Urothelium cell line (cell line): ENCODE results near the gene SLCO3A1.
"Not testable (repeated sequence)": the region's sequence is repeated elsewhere in the genome, so short reads cannot be mapped to it uniquely, and the experiment has no call there.

Experiments used
- DNase-seq: peaks from one replicate; pipeline ENCODE4 v3.0.0; 2011; ENCODE audit warnings: low spot score, mixed read lengths
- FAIRE-seq: peaks from 2 replicates; lab custom pipeline; 2011; peaks lifted over from hg19 to GRCh38; lab: Jason Lieb, UNC

The SLCO3A1 gene

DNA sequence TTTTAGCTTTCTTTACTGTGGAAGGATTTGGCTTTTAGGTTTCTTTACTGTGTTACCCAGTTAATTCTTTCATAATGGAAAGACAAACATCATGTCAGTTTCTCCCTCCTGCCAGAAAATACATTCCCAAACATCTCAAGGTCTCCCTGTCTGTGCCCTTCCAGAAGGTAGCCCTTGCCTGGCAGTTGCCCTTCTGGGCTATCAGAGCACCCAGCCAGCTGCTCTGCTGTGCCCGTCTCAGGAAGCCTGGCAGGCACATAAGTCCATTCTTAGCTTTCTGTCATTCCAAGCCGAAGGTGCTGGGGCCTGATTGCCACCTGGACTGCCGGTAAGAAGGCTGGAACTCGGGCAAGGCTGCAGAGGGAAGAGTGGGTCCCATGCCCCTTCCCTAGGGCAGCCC, 203.4 kb downstream of the SLCO3A1 start:
- DNase-seq (no peak), FAIRE-seq (no peak)

DNA sequence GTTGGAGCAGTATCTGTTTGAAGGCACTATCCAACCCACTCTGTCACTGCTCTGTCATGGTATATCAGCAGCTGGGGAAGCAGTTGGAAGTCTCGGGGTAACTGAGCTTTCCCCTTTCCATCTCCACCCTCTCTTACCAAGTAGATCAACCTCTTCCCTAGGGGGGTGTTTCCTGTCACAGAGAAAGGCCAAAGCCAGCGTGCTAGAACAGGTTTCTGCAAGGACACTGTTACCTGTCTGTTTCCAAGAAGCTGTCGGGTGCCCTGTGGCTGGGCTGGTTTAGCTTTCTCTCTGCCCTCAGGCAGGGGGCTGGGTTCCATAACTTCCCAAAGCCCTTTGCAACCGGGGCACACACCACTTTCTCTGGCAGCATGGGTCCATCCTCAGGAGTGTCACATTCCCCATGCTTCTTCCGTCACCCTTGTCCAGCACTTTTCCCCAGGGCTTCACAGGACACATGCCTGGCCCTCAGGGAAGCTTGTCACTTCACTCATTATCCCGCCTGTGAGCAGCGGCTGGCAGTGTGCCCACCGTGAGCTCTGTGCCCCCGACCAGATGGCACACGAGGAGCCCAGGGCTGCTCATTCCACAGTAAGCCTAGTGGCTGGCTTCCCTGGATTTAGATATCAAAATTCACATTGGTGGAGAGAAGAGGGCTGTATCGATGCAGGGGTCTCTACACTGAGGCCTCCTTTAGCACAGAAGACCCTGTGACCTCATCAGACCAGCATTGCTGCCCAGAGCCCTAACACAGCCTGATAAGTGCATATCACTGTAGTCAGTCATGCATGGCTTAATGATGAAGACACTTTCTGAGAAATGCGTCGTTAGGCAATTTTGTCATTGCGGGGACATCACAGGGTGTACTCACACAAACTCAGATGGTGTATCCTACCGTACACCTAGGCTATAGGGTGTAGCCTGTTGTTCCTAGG, 205.8 kb downstream of the SLCO3A1 start:
- FAIRE-seq (peak; percentile 84), DNase-seq (no peak)

DNA sequence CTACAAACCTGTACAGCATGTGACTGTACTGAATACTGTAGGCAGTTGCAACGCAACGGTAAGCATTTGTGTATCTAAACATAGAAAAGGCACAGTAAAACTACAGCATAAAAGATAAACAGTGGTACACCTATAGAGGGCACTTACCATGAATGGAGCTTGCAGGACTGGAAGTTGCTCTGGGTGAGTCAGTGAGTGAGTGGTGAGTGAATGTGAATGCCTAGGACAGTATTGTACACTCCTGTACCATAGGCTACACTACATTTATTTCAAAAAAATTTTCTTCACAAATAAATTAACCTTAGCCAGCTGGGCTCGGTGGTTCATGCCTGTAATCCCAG, 206.4 kb downstream of the SLCO3A1 start:
- DNase-seq, FAIRE-seq: not testable (repeated sequence)

DNA sequence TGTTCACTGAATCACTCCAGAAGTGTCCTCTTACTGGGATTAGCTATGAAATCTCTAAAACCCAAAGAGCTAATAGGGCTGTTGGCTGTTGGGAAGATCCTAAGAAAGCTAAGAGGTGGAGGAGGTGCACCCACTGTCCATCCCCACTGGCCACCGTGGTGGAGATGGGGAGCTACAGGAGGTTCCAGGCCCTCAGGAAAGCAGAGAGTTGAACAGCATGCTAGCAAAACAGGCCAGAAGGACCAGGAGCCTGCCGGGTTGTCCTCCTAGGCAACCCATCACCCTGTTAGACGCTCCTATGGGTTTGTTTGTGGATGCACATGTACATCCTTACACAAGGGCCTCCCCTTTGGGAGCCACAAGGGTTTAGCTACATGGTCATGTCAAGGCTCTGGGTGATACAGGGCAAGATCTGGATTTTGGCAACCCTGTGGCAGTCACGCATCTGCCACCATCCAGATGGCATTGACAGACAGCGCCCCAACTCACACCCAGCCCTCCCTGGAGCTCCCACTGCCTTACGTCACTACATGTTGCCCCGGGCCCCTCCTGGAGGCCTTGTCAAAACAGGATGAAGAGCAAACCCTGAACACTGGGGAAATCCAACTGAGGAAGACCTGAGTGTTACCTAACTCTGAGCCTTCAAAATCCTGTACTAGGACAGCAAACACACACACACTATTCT, 208.1 kb downstream of the SLCO3A1 start:
- no peak for DNase-seq
- no peak for FAIRE-seq

DNA sequence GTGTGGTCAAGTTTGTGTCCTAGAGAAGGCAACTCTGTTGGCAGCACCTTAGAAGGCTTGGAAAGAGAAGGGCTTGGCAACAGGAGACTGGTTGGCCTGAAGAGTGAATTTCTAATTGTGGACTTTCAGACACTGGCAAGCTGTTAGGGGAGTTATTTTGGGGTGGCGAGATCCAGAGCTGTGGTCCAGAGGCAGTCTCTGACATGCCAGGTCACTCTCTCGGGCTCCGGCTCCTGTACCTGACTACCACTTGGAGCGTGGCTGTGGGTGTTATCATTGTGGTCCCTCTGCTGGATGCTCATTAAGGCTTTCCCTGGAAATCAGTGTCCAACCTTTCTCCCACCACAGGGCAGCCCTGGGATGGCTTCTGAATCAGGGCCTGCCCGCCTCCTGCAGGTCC, 209.0 kb downstream of the SLCO3A1 start:
- FAIRE-seq (no peak), DNase-seq (no peak)

DNA sequence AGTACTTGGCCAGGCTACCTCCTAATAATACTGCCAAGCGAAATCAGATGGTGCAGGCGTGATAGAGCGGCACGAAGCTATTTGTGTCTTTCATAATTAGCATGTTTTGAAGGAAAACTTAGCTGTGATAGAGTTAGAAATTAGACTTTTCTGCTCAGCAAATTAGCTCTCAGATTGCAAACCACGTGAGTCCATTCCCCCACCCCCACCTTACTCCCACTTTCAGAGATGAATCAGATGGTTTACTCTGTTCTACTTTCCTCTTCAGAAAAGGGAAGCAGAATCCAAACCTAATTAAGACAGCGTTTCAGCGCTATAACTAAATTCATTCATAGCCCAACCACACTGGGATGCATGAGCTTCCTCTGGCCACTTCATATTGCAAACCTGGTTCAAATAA, 214.6 kb downstream of the SLCO3A1 start:
- DNase-seq, result no peak
- FAIRE-seq, result no peak

DNA sequence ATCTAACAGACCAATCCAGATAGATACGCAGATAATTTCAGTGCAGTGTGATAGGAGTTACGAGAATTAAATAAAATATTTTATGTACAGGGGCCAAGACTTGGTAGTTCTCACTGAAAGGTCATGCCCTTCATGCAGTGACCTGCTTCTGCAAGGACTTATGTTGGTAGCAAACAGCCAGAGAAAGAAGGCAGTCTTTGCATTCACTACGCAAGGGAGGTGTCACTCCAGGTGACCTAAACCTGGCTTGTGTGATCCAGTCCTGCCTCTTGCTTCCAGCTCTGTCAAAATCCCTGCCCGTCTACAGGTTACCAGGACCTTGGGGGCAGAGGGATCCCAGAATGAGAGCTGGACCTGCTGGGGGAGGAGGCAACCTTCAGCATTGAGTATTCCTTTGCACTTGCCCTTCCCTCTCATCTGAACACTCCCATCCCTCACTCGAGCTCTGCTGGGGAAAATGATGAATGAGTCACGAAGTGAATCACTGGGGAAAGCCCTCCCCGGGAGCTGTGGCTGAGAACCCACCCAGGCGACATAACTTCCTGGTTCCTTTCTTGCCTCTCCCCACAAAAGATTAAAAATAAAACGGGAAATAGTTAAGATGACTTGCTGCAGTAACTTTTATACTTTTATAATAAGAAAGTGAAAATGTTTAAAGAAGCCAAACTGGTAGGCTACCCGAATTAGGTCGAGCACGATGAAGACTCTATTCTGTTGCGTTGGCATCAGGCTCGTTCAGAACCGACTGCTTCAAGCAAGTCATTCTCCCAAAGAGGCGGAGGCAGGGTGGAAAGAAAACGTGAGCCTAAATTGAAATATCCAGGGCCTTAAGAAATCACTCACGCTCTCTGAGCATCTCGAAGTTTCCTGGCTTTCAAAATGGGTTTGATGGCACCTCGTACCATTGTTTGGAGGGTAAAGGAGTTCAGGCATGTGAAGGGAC, 216.1 kb downstream of the SLCO3A1 start:
- peak; percentile 87 for DNase-seq
- peak; percentile 55 for FAIRE-seq

DNA sequence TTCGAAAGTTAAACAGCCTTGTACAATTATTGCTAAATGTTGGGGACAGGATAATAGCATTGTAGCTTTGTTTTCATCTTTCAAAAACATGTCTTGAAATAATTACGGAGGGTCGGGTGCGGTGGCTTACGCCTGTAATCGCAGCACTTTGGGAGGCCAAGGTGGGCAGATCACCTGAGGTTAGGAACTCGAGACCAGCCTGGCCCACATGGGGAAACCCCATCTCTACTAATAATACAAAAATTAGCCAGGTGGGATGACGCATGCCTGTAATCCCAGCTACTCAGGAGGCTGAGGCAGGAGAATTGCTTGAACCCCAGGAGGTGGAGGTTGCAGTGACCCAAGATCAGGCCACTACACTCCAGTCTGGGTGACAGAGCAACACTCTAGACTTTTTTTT, 216.7 kb downstream of the SLCO3A1 start:
- not testable (repeated sequence) for DNase-seq, FAIRE-seq

DNA sequence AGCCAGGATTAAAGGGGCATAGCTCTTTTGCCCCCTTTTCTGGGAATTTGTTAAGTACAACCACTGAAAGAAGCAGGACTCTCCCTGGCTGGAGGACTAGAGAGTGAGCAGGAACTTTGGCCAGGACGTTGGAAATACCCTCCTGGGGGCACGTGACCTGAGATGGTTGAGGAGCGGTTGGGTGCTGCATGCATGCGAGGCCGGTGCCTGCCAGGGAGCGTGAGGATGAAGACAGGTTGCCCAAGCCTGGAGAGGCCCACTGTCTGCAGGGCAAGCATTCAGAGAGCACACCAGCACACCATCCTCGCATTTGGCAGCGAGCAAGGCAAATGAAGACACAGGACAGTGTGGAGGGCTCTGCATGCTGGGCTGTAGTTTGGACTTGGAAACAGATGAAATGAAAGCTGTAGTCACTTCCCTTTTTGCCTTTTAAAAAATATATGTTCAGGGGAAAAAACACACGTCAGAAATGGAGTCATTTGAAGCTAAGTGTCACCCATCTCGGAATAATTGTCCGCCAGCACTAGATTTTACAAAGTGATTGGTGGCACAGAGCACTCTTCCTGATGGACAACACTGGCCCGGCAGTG, 217.6 kb downstream of the SLCO3A1 start:
- FAIRE-seq (no peak), DNase-seq (no peak)

DNA sequence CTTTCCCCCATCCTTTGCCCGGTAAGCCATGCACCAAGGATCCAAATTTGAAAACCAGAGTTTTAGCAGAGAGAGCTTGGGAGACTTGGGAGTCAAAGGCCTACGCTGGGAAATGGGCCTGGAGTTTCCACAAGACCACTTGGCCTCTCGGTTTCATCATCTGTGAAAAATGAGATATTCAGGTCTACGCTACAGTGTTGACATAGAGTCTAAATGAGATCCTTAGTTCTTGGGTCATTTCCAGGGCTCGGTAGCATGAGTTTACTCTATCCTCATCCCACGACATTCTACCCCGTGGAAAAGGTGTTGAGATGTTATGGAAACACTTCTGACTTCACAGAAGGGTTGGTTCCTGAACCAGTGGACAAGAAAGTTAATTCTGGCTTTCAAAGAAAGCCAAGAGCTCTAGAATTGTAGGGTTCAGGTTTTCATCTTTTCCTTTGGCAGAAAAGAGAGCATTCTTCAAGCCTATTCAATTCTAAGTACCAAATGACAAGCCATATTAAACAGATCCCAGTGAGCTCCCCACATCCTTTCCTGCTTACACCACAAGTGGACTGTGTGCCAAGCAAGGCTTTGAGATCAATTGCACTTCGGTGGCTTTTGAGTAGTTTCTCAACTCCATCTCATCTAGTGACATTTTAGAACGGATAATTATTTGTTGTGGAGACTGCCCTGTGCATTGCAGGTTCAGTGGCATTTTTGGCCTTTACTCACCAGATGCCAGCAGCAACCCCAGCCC, 219.7 kb downstream of the SLCO3A1 start:
- DNase-seq (no peak), FAIRE-seq (no peak)

DNA sequence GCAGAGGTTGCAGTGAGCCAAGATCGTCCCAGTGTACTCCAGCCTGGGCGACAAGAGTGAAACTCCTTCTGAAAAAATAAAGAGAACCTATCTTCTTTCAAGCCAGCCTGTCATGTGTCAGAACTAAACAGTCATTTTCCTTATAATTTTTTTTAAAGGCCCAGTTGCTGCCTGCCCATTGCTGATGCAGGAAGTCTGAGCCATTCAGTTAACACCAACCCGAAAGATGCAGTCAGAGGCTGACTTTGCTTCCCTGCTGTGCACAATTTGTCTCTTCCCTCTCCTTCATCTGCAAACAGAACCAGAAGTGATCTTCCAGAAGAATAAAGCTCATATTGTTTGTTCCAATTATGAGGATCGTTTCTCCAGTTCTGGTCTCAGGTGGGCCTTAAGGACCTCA, 220.6 kb downstream of the SLCO3A1 start:
- DNase-seq, result no peak
- FAIRE-seq, result no peak

DNA sequence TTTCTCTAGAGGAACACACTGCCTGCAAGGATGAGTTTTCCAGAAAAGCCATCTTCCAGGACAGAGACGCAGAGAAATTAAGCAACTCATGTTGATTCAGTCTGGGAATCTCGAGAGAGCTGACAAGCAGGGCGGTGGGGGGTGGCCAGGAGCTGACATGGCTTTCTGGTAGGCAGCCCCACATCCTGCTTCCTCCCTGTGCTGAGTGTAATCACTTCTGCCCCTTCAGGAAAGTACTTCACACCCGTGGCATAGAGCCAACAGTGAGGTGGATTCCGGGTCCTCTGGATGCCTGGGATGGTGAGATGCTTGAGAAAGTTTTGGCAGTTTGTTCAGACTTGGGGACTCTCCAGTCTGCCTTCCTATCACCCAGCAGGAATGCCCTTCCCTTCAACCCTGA, 221.1 kb downstream of the SLCO3A1 start:
- DNase-seq, result peak; percentile 52

DNA sequence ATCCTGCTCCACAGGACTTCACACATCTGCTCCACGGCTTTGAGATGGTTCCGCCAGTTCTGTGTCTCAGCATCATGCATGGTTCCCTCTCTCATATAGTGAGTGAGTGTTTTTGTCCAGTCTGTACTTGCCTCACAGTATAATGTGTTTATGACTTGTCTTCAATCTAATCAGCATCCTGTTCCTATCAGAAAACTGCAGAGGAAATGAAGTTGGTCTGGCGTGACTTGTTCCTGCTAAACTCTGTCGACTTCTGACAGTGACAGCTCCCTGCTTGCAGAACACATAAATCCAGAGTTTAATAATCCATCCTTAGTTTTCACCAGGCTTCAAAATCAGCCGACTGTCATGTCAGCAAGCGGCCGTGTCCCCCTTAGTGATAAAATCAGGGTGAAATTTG, 222.3 kb downstream of the SLCO3A1 start:
- FAIRE-seq (no peak), DNase-seq (no peak)

More for the DNA sequence above, 221.1 kb downstream of the SLCO3A1 start:
- FAIRE-seq, result no peak

DNA sequence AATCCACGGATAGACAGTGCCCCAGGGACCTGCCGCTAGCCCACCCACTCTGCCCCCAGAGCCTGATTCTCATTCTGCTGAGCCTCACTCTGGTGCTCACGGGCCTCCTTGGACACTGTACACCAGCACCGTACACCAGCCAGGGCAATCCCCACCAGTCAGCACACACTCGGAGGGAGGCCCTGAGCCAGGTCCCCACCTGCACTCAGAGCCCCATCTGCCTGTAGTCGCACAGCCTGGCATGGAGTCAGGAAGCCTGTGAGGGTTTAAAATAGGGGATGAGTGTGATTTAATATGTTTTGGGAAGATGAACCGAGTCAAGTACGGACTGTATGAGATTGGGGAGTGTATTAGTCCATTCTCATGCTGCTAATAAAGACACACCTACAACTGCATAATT, 223.0 kb downstream of the SLCO3A1 start:
- DNase-seq (no peak), FAIRE-seq (no peak)

DNA sequence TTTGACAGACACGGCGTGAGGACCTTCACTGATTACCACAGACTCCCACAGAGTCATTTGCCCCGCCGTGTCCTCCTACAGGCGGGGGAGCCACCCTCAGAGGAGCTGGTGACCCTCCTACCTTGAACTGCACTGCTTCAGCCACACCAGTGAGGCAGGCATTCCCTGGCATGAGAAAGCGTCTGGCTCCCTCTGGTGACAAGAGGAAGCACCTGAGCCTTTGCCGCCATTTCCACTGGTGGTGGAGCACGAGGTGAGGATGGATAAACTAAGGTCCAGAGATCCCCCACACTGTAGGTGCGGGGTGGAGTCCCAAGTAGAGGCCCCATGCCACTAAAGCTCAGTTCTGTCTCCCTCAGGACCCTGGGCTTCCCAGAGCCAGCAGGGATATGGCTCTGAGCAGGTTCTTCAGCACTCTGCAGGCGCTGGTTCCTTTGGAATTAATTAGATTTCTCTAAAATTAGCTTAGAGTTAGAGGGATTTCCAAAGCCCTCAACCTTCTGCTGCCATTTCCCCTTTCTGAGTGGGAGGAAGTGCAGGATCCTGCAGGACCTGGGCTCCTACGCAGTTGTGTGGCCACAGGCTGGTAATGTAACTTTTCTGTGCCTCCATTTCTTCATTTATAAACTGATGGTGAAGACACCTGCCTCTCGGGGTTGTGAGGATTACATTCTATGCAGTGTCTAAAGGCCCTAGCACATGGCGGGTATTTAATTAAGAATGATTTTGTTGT, 224.0 kb downstream of the SLCO3A1 start:
- DNase-seq, result peak; percentile 80
- FAIRE-seq, result no peak

DNA sequence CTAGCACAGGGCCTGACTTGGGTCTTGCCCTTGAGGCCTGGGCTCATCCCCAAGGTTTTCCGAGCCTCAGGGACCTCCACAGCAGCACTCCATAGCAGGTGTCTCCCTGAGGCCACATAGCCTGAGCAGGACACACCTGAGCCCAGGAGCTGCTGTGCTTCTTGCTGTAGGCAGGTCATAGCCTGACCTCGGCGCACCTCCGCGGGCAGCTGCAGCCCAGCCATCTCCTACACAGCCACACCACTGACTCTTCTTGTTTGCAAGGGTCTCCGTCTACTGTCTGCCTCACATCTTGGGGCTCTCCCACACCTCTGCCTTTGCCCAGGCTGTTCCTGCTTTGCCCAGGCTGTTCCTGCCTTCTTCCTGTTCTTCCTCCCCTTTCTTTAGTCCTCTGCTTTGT, 224.8 kb downstream of the SLCO3A1 start:
- no peak for FAIRE-seq
- DNase-seq, result no peak

DNA sequence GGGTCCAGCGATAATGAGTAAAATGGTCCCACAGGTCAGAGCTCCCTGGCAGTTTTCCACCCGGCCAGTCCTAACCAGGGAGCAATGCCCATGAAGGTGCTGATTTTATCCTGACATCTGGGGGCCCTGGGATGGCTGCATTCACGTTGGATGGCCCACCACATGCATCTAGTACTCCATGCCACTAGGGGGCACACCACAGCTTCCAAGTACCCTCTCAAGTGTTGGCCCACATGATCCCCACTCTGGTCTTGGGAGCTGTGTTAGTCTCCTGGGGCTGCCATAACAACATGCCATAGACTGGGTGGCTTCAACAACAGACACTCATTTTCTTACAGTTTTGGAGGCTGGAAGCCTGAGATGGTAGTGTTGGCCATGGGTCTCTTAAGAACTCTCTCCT, 225.5 kb downstream of the SLCO3A1 start:
- DNase-seq (peak; percentile 39), FAIRE-seq (no peak)

DNA sequence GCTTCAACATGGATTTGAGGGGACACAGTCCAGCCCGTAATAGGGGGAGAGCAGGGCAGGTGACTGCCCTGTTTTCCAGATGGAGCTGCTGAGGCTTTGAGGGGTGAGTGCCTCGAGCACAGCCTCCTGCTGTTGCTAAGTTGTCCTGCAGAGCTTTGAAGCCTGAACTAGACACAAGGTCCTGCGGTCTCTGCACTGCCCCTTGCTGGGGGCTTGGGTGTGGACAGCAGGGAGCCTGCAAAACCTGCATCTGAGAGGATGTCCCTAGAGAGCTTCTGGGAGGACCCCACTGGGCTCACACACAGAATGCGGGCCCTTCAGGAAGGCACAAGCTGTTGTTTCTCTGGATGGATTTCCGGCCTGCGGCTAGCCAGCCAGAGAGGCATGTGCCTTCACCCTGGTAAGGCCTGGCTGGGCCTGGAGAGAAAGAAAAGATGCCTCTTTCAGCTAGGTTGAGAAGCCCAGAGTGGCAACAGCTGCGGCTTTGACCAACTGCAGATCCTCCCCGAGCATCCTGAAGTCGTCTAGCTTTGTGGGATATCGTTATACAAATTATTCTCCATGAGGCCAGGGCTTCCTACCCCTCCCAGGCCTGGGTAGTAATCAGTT, 226.2 kb downstream of the SLCO3A1 start:
- FAIRE-seq, result no peak

More for the DNA sequence above, 226.2 kb downstream of the SLCO3A1 start:
- DNase-seq, result no peak
